Activated naive CD8-positive, alpha-beta T cell treated with anti-CD3 and anti-CD28 coated beads, Interleukin-2, amount 50 U/mL, for 24 hours (primary cell): ENCODE measurements around the gene LAMTOR4.
"Not testable (repeated sequence)": the region's sequence is repeated elsewhere in the genome, so short reads cannot be mapped to it uniquely, and the experiment has no call there.

Experiments used
- ATAC-seq: fragments of 150-1000 bp; cut with Tn5 transposase; one replicate; pipeline ENCODE4 v1.10.0; 2021
- DNase-seq: peaks from one replicate; pipeline ENCODE4 v3.0.0; 2021
- H3K27ac Mint-ChIP-seq: one replicate; pipeline ENCODE4 v1.8.0; 2021; ENCODE audit warnings: mild to moderate bottlenecking, mixed read lengths
- H3K27me3 Mint-ChIP-seq: one replicate; pipeline ENCODE4 v1.8.0; 2021; ENCODE audit warnings: mixed read lengths
- H3K36me3 Mint-ChIP-seq: one replicate; pipeline ENCODE4 v1.8.0; 2021; ENCODE audit warnings: low read depth, mixed read lengths
- H3K4me1 Mint-ChIP-seq: one replicate; pipeline ENCODE4 v1.8.0; 2021; ENCODE audit warnings: mixed read lengths
- H3K4me3 Mint-ChIP-seq: one replicate; pipeline ENCODE4 v1.8.0; 2021; ENCODE audit warnings: mild to moderate bottlenecking, moderate library complexity, mixed read lengths
- H3K9me3 Mint-ChIP-seq: one replicate; pipeline ENCODE4 v1.8.0; 2021; ENCODE audit warnings: mixed read lengths

Gene LAMTOR4

GRCh38 chr7:100185726-100186125 lies 37.0 kb downstream of the LAMTOR4 start:
- DNase-seq (no peak), ATAC-seq (no peak)
- peaks cover 2% of the 10 kb centered on the region for H3K36me3 Mint-ChIP-seq
- no peaks in the 10 kb centered on the region for H3K27me3 Mint-ChIP-seq
- no peaks in the 10 kb centered on the region for H3K9me3 Mint-ChIP-seq
- H3K4me3 Mint-ChIP-seq: no peak overlapping the region
- H3K4me1 Mint-ChIP-seq: peaks cover 34% of the 10 kb centered on the region
- no peak overlapping the region for H3K27ac Mint-ChIP-seq

GRCh38 chr7:100189061-100189460 lies 40.3 kb downstream of the LAMTOR4 start:
- DNase-seq (no peak), ATAC-seq (no peak)
- H3K36me3 Mint-ChIP-seq: no peaks in the 10 kb centered on the region
- no peak overlapping the region for H3K4me3 Mint-ChIP-seq
- peaks cover 33% of the 10 kb centered on the region for H3K4me1 Mint-ChIP-seq
- H3K9me3 Mint-ChIP-seq: no peaks in the 10 kb centered on the region
- H3K27ac Mint-ChIP-seq: peak overlapping the region; percentile 23
- no peaks in the 10 kb centered on the region for H3K27me3 Mint-ChIP-seq

DNA sequence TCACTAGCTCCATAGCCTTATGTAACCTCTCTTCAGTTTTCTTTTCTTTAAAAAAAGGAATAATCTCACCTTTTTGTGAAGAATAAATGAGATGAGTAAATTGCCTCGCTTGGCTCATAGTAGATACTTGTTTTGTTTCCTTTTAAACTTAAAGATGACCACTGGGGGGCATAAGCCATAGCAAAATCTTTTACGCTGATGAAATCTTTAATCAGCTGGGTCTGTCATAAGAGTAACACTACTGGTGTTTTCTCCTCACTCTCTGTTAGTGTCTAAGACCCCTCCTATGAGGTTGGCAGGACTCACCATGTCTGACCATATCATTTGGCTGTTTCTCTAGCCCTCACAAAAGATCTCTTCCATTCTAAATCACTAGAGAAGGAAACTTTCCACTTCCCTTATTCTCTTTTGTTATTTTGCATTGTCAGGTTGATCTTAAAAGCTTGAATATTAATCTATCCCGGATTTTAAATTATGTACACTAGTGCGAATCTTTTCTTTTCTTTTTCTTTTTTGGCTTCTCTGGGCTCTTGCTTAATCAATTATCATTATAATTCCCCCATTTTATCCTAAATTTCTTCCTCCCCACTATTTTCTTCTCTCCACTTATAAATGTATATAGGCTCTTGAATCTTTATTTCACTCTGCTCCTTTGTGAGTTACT lies 41.5 kb downstream of the LAMTOR4 start:
- DNase-seq (no peak), ATAC-seq (peak; percentile 83)
- peaks cover 41% of the 10 kb centered on the region for H3K4me1 Mint-ChIP-seq
- peak overlapping the region; percentile 79 for H3K27ac Mint-ChIP-seq
- no peaks in the 10 kb centered on the region for H3K36me3 Mint-ChIP-seq
- no peaks in the 10 kb centered on the region for H3K9me3 Mint-ChIP-seq
- no peak overlapping the region for H3K4me3 Mint-ChIP-seq
- no peaks in the 10 kb centered on the region for H3K27me3 Mint-ChIP-seq

GRCh38 chr7:100191775-100192174 lies 43.1 kb downstream of the LAMTOR4 start:
- DNase-seq (no peak), ATAC-seq (no peak)
- Mint-ChIP-seq H3K36me3 (no peaks in the 10 kb centered on the region), H3K4me3 (no peak overlapping the region), H3K4me1 (peaks cover 49% of the 10 kb centered on the region), H3K9me3 (no peaks in the 10 kb centered on the region), H3K27me3 (no peaks in the 10 kb centered on the region), H3K27ac (peak overlapping the region; percentile 56)

DNA sequence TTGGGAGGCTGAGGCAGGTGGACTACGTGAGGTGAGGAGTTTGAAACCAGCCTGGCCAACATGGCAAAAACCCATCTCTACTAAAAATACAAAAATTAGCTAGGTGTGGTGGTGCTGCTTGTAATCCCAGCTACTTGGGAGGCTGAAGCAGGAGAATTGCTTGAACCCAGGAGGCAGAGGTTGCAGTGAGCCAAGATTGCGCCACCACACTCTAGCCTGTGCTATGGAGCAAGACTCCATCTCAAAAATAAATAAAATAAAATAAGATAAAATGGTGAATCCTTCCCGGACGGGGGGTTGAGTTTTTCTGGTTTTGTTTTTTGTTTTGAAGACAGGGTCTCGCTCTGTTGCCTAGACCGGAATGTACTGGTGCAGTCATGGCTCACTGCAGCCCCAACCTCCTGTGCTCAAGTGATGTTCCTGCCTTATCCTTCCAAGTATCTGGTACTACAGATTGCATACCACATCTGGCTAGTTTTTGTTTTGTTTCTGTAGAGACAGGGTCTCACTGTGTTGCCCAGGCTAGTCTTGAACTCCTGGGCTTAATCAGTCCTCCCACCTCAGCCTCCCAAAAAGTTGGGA lies 43.7 kb downstream of the LAMTOR4 start:
- not testable (repeated sequence) for DNase-seq, H3K36me3 Mint-ChIP-seq, ATAC-seq, H3K27me3 Mint-ChIP-seq, H3K9me3 Mint-ChIP-seq, H3K4me3 Mint-ChIP-seq
- Mint-ChIP-seq H3K27ac (peak overlapping the region; percentile 56), H3K4me1 (peaks cover 49% of the 10 kb centered on the region)

- Mint-ChIP-seq H3K27ac (no peak overlapping the region), H3K36me3 (no peaks in the 10 kb centered on the region), H3K4me1 (peaks cover 49% of the 10 kb centered on the region), H3K4me3 (no peak overlapping the region), H3K9me3 (no peaks in the 10 kb centered on the region), H3K27me3 (no peaks in the 10 kb centered on the region)
- ATAC-seq: no peak
- DNase-seq: no peak
Observed at GRCh38 chr7:100192969-100193368, 44.3 kb downstream of the LAMTOR4 start.

GRCh38 chr7:100195222-100195621 lies 46.5 kb downstream of the LAMTOR4 start:
- DNase-seq (no peak), ATAC-seq (no peak)
- no peaks in the 10 kb centered on the region for H3K9me3 Mint-ChIP-seq
- H3K36me3 Mint-ChIP-seq: no peaks in the 10 kb centered on the region
- H3K27me3 Mint-ChIP-seq: no peaks in the 10 kb centered on the region
- H3K4me1 Mint-ChIP-seq: peaks cover 52% of the 10 kb centered on the region
- no peak overlapping the region for H3K27ac Mint-ChIP-seq
- no peak overlapping the region for H3K4me3 Mint-ChIP-seq

GRCh38 chr7:100195901-100196322 lies 47.2 kb downstream of the LAMTOR4 start:
- ATAC-seq, H3K27me3 Mint-ChIP-seq, H3K4me3 Mint-ChIP-seq, H3K36me3 Mint-ChIP-seq, H3K9me3 Mint-ChIP-seq, H3K27ac Mint-ChIP-seq, DNase-seq: not testable (repeated sequence)
- H3K4me1 Mint-ChIP-seq: peaks cover 49% of the 10 kb centered on the region

DNA sequence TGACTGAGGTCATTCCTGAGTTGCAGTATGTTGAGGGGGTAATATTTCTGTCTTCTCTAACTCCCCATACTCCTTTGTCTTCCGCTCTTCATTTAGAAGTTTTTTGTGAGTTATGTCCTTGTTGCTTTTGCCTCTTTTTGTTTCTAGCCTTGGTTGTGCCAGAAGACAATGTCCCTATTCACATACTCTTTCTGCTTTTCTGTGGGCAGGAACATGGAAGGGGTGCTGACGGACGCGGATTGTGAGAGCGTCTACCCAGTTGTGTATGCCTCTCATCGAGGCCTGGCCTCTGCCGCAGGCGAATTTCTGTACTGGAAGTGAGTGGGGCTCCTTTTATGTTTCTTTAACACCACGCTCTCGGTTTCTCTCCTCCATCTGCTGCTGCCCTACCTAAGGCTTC lies 49.5 kb downstream of the LAMTOR4 start:
- DNase-seq (no peak), ATAC-seq (no peak)
- Mint-ChIP-seq H3K9me3 (no peaks in the 10 kb centered on the region), H3K4me1 (peaks cover 31% of the 10 kb centered on the region), H3K27ac (no peak overlapping the region), H3K36me3 (no peaks in the 10 kb centered on the region), H3K4me3 (no peak overlapping the region), H3K27me3 (no peaks in the 10 kb centered on the region)

GRCh38 chr7:100200693-100201092 lies 52.0 kb downstream of the LAMTOR4 start:
- DNase-seq: no peak
- Mint-ChIP-seq H3K4me1 (peaks cover 15% of the 10 kb centered on the region), H3K9me3 (no peaks in the 10 kb centered on the region), H3K27ac (no peak overlapping the region), H3K27me3 (no peaks in the 10 kb centered on the region), H3K36me3 (no peaks in the 10 kb centered on the region), H3K4me3 (no peak overlapping the region)
- ATAC-seq: no peak
